Neutrophil (primary cell): Measurements from ENCODE around the gene TNS2.

Source experiments
- H3K27ac ChIP-seq: fragments of 200-600 bp; sonication (generic); 2 replicates; pipeline ENCODE4 v1.5.1; 2016; ENCODE audit warnings: mild to moderate bottlenecking, moderate library complexity
- H3K27me3 ChIP-seq: fragments of 200-600 bp; sonication (generic); 2 replicates; pipeline ENCODE4 v1.6.0; 2016; ENCODE audit warnings: mild to moderate bottlenecking
- H3K36me3 ChIP-seq: fragments of 200-600 bp; sonication (generic); 2 replicates; pipeline ENCODE4 v1.5.1; 2017
- H3K4me1 ChIP-seq, 2 experiments: fragments of 200-600 bp in 1 of 2; sonication (generic) in 1 of 2; 1 replicate in 1 of 2; 2 replicates in 1 of 2; pipeline versions ENCODE4 v1.5.1 to v1.6.1; 2013 to 2016; ENCODE audit warnings: low read depth in 1 of 2, low read length in 1 of 2, mild to moderate bottlenecking in 1 of 2, moderate library complexity in 1 of 2; ENCODE audit not compliant: control insufficient read depth in 1 of 2, insufficient read depth in 1 of 2
- H3K4me3 ChIP-seq, 2 experiments: fragments of 200-600 bp in 1 of 2; sonication (generic) in 1 of 2; 1 replicate in 1 of 2; 2 replicates in 1 of 2; pipeline ENCODE4 v1.5.1; 2013 to 2016; ENCODE audit warnings: low read depth in 1 of 2, low read length in 1 of 2, mild to moderate bottlenecking in 1 of 2, moderate library complexity in 1 of 2
- H3K9me3 ChIP-seq: fragments of 200-600 bp; sonication (generic); 2 replicates; pipeline ENCODE4 v1.5.1; 2016
- CTCF ChIP-seq: fragments of 200-600 bp; sonication (generic); IDR thresholded peaks from 2 replicates; pipeline ENCODE4 v1.5.1; 2016; ENCODE audit warnings: antibody characterized with exemption

Gene TNS2

DNA sequence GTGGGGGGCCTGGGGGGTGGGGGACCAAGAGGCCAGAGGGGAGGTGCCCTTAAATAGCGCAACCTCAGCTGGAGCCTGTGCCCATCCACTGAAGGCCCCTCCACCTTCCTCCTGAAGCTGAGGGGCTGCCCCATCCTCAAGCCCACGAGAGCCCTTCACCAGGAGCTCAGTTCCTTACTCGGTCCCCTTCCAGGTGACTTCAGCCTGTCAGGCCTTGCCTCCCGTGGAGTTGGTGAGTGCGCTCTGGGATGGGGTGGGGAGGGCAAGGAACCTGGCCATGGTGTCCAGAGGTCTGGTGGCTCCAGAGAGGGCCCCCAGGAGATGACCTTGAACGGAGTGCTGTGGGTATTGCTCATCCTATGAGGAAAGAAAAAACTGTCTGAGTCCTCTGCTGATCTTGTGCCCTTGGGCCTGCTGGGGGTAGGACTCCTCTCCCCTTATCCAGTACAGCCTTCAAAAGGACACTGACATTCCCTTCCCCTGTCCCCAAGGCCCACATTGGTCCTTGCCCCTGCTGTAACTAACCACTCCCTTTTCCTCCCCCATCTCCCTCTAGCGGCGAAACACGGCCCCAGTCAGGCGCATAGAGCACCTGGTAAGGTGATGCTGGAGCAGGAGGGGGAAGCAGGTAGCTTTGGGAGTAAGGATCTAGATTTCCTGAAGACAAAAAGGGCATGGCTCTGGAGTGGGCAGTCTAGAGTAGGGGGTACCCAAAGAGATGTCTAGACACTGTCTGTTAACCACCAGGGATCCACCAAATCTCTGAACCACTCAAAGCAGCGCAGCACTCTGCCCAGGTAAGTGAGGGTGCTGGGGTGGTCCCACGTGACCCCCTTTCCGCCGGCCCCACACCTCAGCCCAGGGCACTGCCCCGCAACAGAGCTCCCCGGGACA lies 3.6 kb downstream of the TNS2 start:
- TF ChIP-seq CTCF: peak; percentile 60

GRCh38 chr12:53054112-53054878 lies 4.4 kb downstream of the TNS2 start:
- TF ChIP-seq CTCF: peak; percentile 48
- H3K4me1 ChIP-seq: peaks cover 11 to 12% of the 10 kb centered on the region in 2 experiments

More for the DNA sequence above, 3.6 kb downstream of the TNS2 start:
- peaks cover 11 to 12% of the 10 kb centered on the region in 2 experiments for H3K4me1 ChIP-seq
- H3K36me3 ChIP-seq: no peaks in the 10 kb centered on the region
- H3K27me3 ChIP-seq: peaks cover 9% of the 10 kb centered on the region
- H3K27ac ChIP-seq: peak overlapping the region; percentile 33
- H3K9me3 ChIP-seq: no peaks in the 10 kb centered on the region
- H3K4me3 ChIP-seq: peak overlapping the region; percentile 83 to 89

GRCh38 chr12:53055471-53056266 lies 5.8 kb downstream of the TNS2 start:
- no peak for TF ChIP-seq CTCF
- no peak overlapping the region for H3K4me3 ChIP-seq
- no peaks in the 10 kb centered on the region for H3K9me3 ChIP-seq

More at GRCh38 chr12:53054112-53054878, 4.4 kb downstream of the TNS2 start:
- Histone ChIP-seq H3K9me3 (no peaks in the 10 kb centered on the region), H3K36me3 (no peaks in the 10 kb centered on the region), H3K4me3 (peak overlapping the region; percentile 83 to 89), H3K27ac (peak overlapping the region; percentile 33), H3K27me3 (peaks cover 9% of the 10 kb centered on the region)

DNA sequence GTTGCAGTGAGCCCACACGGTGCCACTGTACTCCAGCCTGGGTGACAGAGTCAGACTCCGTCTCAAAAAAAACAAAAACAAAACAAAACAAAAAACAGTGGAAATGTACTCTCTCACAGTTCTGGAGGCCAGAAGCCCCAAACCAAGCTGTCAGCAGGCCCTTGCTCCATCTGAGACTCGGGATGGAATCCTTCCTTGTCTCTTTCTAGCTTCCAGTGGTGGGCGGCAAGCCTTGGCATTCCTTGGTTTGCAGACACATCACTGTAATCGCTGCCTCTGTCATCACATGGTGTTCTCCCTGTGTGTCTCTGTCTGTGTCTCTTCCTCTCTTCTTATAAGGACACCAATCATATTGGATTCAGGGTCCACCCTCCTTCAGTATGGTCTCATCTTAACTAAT lies 6.4 kb downstream of the TNS2 start:
- Histone ChIP-seq H3K4me1 (peaks cover 11 to 12% of the 10 kb centered on the region in 2 experiments), H3K4me3 (no peak overlapping the region), H3K27ac (no peak overlapping the region), H3K36me3 (no peaks in the 10 kb centered on the region), H3K9me3 (no peaks in the 10 kb centered on the region), H3K27me3 (peaks cover 9% of the 10 kb centered on the region)
- no peak for TF ChIP-seq CTCF

More at GRCh38 chr12:53055471-53056266, 5.8 kb downstream of the TNS2 start:
- Histone ChIP-seq H3K36me3 (no peaks in the 10 kb centered on the region), H3K4me1 (peaks cover 11 to 12% of the 10 kb centered on the region in 2 experiments), H3K27ac (no peak overlapping the region), H3K27me3 (peaks cover 9% of the 10 kb centered on the region)

DNA sequence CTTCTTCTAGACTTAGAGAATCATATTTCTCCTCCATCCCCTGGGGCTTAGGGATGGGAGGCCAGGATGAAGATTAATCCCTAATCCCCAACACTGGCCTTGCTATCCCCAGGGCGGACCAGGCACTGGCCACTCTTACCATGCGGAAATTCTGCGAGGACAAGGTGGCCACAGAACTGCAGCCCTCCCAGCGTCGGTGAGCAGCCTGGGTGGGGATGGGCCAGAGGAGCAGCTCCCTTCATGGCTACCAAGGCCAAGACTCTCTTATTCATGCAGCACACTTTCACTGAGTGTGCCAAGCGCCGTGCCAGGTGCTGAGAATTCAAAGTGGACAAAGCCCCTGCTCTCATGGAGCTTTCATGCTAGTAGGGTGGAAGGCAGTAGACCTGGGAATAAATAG lies 7.0 kb downstream of the TNS2 start:
- H3K36me3 ChIP-seq: no peaks in the 10 kb centered on the region
- H3K9me3 ChIP-seq: no peaks in the 10 kb centered on the region
- peaks cover 9% of the 10 kb centered on the region for H3K27me3 ChIP-seq
- H3K27ac ChIP-seq: no peak overlapping the region
- no peak overlapping the region for H3K4me3 ChIP-seq
- TF ChIP-seq CTCF: no peak
- peaks cover 11 to 12% of the 10 kb centered on the region in 2 experiments for H3K4me1 ChIP-seq
